Activated CD8-positive, alpha-beta memory T cell treated with anti-CD3 and anti-CD28 coated beads for 24 hours (primary cell): Measurements from ENCODE around the gene PTPN4.

Experiments
- DNase-seq: peaks from one replicate; pipeline ENCODE4 v3.0.0-alpha.2; 2020

The PTPN4 gene

GRCh38 chr2:120028795-120029194, 269.1 kb downstream of the PTPN4 start:
- no peak for DNase-seq

- DNase-seq: no peak
These were observed 270.2 kb downstream of the PTPN4 start for GRCh38 chr2:120029672-120030640.

GRCh38 chr2:120032297-120032696, 272.6 kb downstream of the PTPN4 start:
- DNase-seq: no peak
